PC-9 (cell line): ENCODE data around the gene AMT. TPM values are rescaled to one million over a fixed set of nuclear protein-coding genes. Genes with fewer than 3 reads are reported as not detected.

Source experiments
- BruUV-seq: library from RNA; stranded (reverse); fragments of 400-500 nt; replicated peaks from 2 replicates; lab custom pipeline; 2021; lab: Mats Ljungman, UMichigan
- CTCF ChIA-PET: fragments of 300-600 bp; sonication (Branson Sonifier 250); formaldehyde crosslinking; loops from one replicate; lab custom pipeline; 2022; ENCODE audit warnings: antibody characterized with exemption; lab: Charles Lee
- POLR2A ChIA-PET: fragments of 300-600 bp; sonication (Branson Sonifier 250); formaldehyde crosslinking; loops from one replicate; lab custom pipeline; 2022; ENCODE audit warnings: antibody characterized with exemption; ENCODE audit not compliant: unreplicated experiment; lab: Charles Lee
- DNase-seq, 2 experiments: peaks; one replicate each; pipeline versions ENCODE4 v3.0.0 to v3.0.0-alpha.2; 2015 to 2022; ENCODE audit warnings: mixed read lengths in 1 of 2
- H2AFZ ChIP-seq: fragments of 200-600 bp; sonication (generic); 2 replicates; pipeline ENCODE4 v1.8.1; 2017; ENCODE audit warnings: antibody characterized with exemption
- H3F3A ChIP-seq: fragments of 200-600 bp; sonication (generic); 2 replicates; pipeline ENCODE4 v1.8.1; 2017; ENCODE audit warnings: antibody characterized with exemption, mild to moderate bottlenecking, low read depth; ENCODE audit not compliant: insufficient read depth
- H3K27ac ChIP-seq: fragments of 200-600 bp; sonication (generic); 2 replicates; pipeline ENCODE4 v1.6.1; 2016; ENCODE audit warnings: mixed run types
- H3K27me3 ChIP-seq: fragments of 200-600 bp; sonication (generic); 2 replicates; pipeline ENCODE4 v1.6.1; 2016; ENCODE audit warnings: low read depth, mixed run types; ENCODE audit not compliant: insufficient read depth
- H3K36me3 ChIP-seq: fragments of 200-600 bp; sonication (generic); 2 replicates; pipeline ENCODE4 v1.6.1; 2016; ENCODE audit warnings: low read depth, mixed run types
- H3K4me1 ChIP-seq: fragments of 200-600 bp; sonication (generic); replicated peaks from 2 replicates; pipeline ENCODE4 v1.6.1; 2016; ENCODE audit warnings: mixed run types; ENCODE audit not compliant: insufficient read depth
- H3K4me2 ChIP-seq: fragments of 200-600 bp; sonication (generic); 2 replicates; pipeline ENCODE4 v1.6.1; 2017; ENCODE audit warnings: mixed run types
- H3K4me3 ChIP-seq: fragments of 200-600 bp; sonication (generic); 2 replicates; pipeline ENCODE4 v1.6.1; 2016; ENCODE audit warnings: mixed run types
- H3K79me2 ChIP-seq: fragments of 200-600 bp; sonication (generic); 2 replicates; pipeline ENCODE4 v1.6.1; 2017; ENCODE audit warnings: low read depth, mixed run types
- H3K9me2 ChIP-seq: fragments of 200-600 bp; sonication (generic); 2 replicates; pipeline ENCODE4 v1.8.1; 2017; ENCODE audit warnings: mild to moderate bottlenecking; ENCODE audit not compliant: insufficient read depth
- H3K9me3 ChIP-seq: fragments of 200-600 bp; sonication (generic); 2 replicates; pipeline ENCODE4 v1.8.1; 2016; ENCODE audit warnings: low read depth; ENCODE audit not compliant: insufficient read depth
- H4K20me1 ChIP-seq: fragments of 200-600 bp; sonication (generic); 2 replicates; pipeline ENCODE4 v1.8.1; 2017; ENCODE audit not compliant: insufficient read depth
- EZH2 ChIP-seq: fragments of 200-600 bp; sonication (generic); IDR thresholded peaks from 2 replicates; pipeline ENCODE4 v1.8.0; 2017; ENCODE audit warnings: antibody characterized with exemption, low read depth
- intact Hi-C: fragments of 100-400 bp; cut with micrococcal nuclease; formaldehyde crosslinking; loops from one replicate; pipeline ENCODE4 v1.10.0; 2022; ENCODE audit not compliant: unreplicated experiment
- total RNA-seq: library from RNA; stranded (reverse); gene quantifications from 2 replicates; pipeline ENCODE4 v1.2.3, GENCODE V29; 2021
- TF ChIP-seq, protein P1 (sequence below): fragments of 200-600 bp; sonication (generic); conservative IDR thresholded peaks from 2 replicates; pipeline ENCODE4 v1.6.1; 2017; ENCODE audit warnings: mixed run types, antibody characterized with exemption, mild to moderate bottlenecking, moderate library complexity

Gene AMT
- total RNA-seq, 1 experiment from 2014 or later = 12.9 TPM

GRCh38 chr3:49445391-49445790, 23.1 kb upstream of the AMT start:
- intact Hi-C loops = no loop called here
- H3K4me2 ChIP-seq = no peak overlapping the region
- H3K79me2 ChIP-seq = no peaks in the 10 kb centered on the region
- no peak for DNase-seq
- TF ChIP-seq EZH2 = no peak
- TF ChIP-seq, protein P1, sequence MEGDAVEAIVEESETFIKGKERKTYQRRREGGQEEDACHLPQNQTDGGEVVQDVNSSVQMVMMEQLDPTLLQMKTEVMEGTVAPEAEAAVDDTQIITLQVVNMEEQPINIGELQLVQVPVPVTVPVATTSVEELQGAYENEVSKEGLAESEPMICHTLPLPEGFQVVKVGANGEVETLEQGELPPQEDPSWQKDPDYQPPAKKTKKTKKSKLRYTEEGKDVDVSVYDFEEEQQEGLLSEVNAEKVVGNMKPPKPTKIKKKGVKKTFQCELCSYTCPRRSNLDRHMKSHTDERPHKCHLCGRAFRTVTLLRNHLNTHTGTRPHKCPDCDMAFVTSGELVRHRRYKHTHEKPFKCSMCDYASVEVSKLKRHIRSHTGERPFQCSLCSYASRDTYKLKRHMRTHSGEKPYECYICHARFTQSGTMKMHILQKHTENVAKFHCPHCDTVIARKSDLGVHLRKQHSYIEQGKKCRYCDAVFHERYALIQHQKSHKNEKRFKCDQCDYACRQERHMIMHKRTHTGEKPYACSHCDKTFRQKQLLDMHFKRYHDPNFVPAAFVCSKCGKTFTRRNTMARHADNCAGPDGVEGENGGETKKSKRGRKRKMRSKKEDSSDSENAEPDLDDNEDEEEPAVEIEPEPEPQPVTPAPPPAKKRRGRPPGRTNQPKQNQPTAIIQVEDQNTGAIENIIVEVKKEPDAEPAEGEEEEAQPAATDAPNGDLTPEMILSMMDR = no peak
- ChIA-PET POLR2A (no interaction called here), CTCF (interaction anchor here (1.0 kb wide), 1 partner anchor 30 kb away, joined by 3 read pairs; no protein-coding TSS in a partner anchor)
- H3K9me3 ChIP-seq = no peaks in the 10 kb centered on the region
- no peaks in the 10 kb centered on the region for H3K9me2 ChIP-seq
- H2AFZ ChIP-seq = no peak overlapping the region
- H3K4me1 ChIP-seq = peaks cover 17% of the 10 kb centered on the region
- H3K36me3 ChIP-seq = no peaks in the 10 kb centered on the region
- H3F3A ChIP-seq = peaks cover 12% of the 10 kb centered on the region; the same call in 1 of the 2 replicates
- H4K20me1 ChIP-seq = no peaks in the 10 kb centered on the region
- no peaks in the 10 kb centered on the region for H3K27me3 ChIP-seq
- BruUV-seq = no TSS peak
- no peak overlapping the region for H3K27ac ChIP-seq
- no peak overlapping the region for H3K4me3 ChIP-seq

DNA sequence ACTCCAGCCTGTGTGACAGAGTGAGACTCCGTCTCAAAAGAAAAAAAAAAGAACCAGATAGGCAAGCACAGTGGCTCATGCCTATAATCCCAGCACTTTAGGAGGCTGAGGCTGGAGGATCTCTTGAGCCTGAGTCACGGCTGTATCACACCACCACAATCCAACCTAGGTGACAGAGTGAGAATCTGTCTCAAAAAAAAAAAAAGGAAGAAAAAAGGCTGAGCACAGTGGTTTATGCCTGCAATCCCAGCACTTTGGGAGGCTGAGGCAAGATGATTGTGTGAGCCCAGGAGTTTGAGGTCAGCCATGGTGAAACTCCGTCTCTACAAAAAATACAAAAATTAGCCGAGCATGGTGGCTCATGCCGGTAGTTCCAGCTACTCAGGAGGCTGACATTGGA, 12.5 kb upstream of the AMT start:
- H3K9me2 ChIP-seq = no peaks in the 10 kb centered on the region
- CTCF ChIA-PET = interaction anchor here (0.6 kb wide), 1 partner anchor 70 kb away, joined by 4 read pairs; no protein-coding TSS in a partner anchor

GRCh38 chr3:49428752-49429080, 6.4 kb upstream of the AMT start:
- Histone ChIP-seq H3K9me2 (no peaks in the 10 kb centered on the region), H3K4me3 (peak overlapping the region; percentile 67), H3K4me2 (peak overlapping the region; percentile 74), H3K9me3 (no peaks in the 10 kb centered on the region), H2AFZ (peak overlapping the region; percentile 91), H3K27me3 (no peaks in the 10 kb centered on the region), H3K27ac (no peak overlapping the region), H3K79me2 (no peaks in the 10 kb centered on the region), H3F3A (0 out of 2 replicates have a peak, but pooled peaks cover 5% of the 10 kb centered on the region), H4K20me1 (no peaks in the 10 kb centered on the region), H3K36me3 (no peaks in the 10 kb centered on the region), H3K4me1 (0 out of 2 replicates have a peak, but pooled peaks cover 4% of the 10 kb centered on the region)
- ChIA-PET POLR2A (interaction anchor here (0.5 to 0.7 kb wide), 4 partner anchors 16 to 663 kb away, joined by 3 to 6 read pairs (median 4); partner anchors contain the start of genes RHOA and USP4), CTCF (interaction anchor here (0.6 to 0.7 kb wide), 2 partner anchors 15 to 692 kb away, joined by 4 to 6 read pairs; no protein-coding TSS in a partner anchor)
- TF ChIP-seq EZH2 = no peak
- TF ChIP-seq, protein P1 = no peak
- TSS peak; percentile 68 for BruUV-seq
- no peak for DNase-seq
- intact Hi-C loops = no loop called here

More for the DNA sequence above, 12.5 kb upstream of the AMT start:
- 0 out of 2 replicates have a peak, but pooled peaks cover 5% of the 10 kb centered on the region for H3F3A ChIP-seq
- DNase-seq = no peak
- H3K4me3 ChIP-seq = no peak overlapping the region
- 0 out of 2 replicates have a peak, but pooled peaks cover 3% of the 10 kb centered on the region for H3K4me1 ChIP-seq
- no peaks in the 10 kb centered on the region for H3K36me3 ChIP-seq
- no peak overlapping the region for H2AFZ ChIP-seq
- no peaks in the 10 kb centered on the region for H3K79me2 ChIP-seq
- BruUV-seq = no TSS peak
- TF ChIP-seq EZH2 = no peak
- TF ChIP-seq, protein P1 = no peak
- intact Hi-C loops = no loop called here
- H4K20me1 ChIP-seq = no peaks in the 10 kb centered on the region
- no peaks in the 10 kb centered on the region for H3K27me3 ChIP-seq
- no peak overlapping the region for H3K4me2 ChIP-seq
- H3K27ac ChIP-seq = no peak overlapping the region
- no peaks in the 10 kb centered on the region for H3K9me3 ChIP-seq
- POLR2A ChIA-PET = no interaction called here
